Keratinocyte (primary cell): ENCODE measurements around the gene RAP1GAP. TPM values are rescaled to one million over a fixed set of nuclear protein-coding genes. Genes with fewer than 3 reads are reported as not detected.

Source experiments
- DNase-seq: peaks from one replicate; pipeline ENCODE4 v3.0.0-alpha.2; 2011; ENCODE audit warnings: low read depth, missing footprints, low spot score
- FAIRE-seq: peaks from 2 replicates; lab custom pipeline; 2011; peaks lifted over from hg19 to GRCh38; lab: Jason Lieb, UNC
- H2AFZ ChIP-seq: 2 replicates; pipeline ENCODE4 v1.6.0; 2012; ENCODE audit warnings: low read length, control low read depth, inconsistent platforms; ENCODE audit not compliant: control insufficient read depth
- H3K27ac ChIP-seq: 2 replicates; pipeline ENCODE4 v1.5.1; 2011; ENCODE audit warnings: low read length; ENCODE audit not compliant: control insufficient read depth, insufficient read depth
- H3K27me3 ChIP-seq: 3 replicates; pipeline ENCODE4 v1.6.0; 2011; ENCODE audit warnings: low read length; ENCODE audit not compliant: control insufficient read depth, insufficient read depth; ENCODE audit errors: extremely low read depth
- H3K36me3 ChIP-seq, 2 experiments: 2 replicates in 1 of 2; 3 replicates in 1 of 2; pipeline ENCODE4 v1.5.1; 2011; ENCODE audit warnings: low read length in 2 of 2, mild to moderate bottlenecking in 1 of 2; ENCODE audit not compliant: control insufficient read depth in 2 of 2, insufficient read depth in 2 of 2; ENCODE audit errors: extremely low read depth in 1 of 2
- H3K4me1 ChIP-seq: 3 replicates; pipeline ENCODE4 v1.5.1; 2011; ENCODE audit warnings: low read length; ENCODE audit not compliant: control insufficient read depth, insufficient read depth; ENCODE audit errors: extremely low read depth
- H3K4me2 ChIP-seq: 3 replicates; pipeline ENCODE4 v1.6.0; 2011; ENCODE audit warnings: low read depth, low read length; ENCODE audit not compliant: control insufficient read depth, insufficient read depth; ENCODE audit errors: extremely low read depth
- H3K4me3 ChIP-seq, 3 experiments: fragments of 200-600 bp in 1 of 3; sonication (generic) in 1 of 3; 2 replicates in 2 of 3; 3 replicates in 1 of 3; pipeline ENCODE4 v1.5.1; 2011 to 2016; ENCODE audit warnings: low read length in 3 of 3, mild to moderate bottlenecking in 3 of 3, control low read depth in 2 of 3, inconsistent platforms in 1 of 3, low read depth in 1 of 3, mixed read lengths in 1 of 3, mixed run types in 1 of 3, moderate library complexity in 1 of 3; ENCODE audit not compliant: control insufficient read depth in 2 of 3, insufficient read depth in 2 of 3; ENCODE audit errors: extremely low read depth in 1 of 3
- H3K79me2 ChIP-seq: 2 replicates; pipeline ENCODE4 v1.6.0; 2012; ENCODE audit warnings: low read length; ENCODE audit not compliant: control insufficient read depth, insufficient read depth
- H3K9ac ChIP-seq: 3 replicates; pipeline ENCODE4 v1.6.0; 2011; ENCODE audit warnings: low read length; ENCODE audit not compliant: control insufficient read depth, insufficient read depth; ENCODE audit errors: extremely low read depth
- H3K9me1 ChIP-seq: 3 replicates; pipeline ENCODE4 v1.6.0; 2011; ENCODE audit warnings: low read length; ENCODE audit not compliant: control insufficient read depth, insufficient read depth; ENCODE audit errors: extremely low read depth
- H3K9me3 ChIP-seq: 2 replicates; pipeline ENCODE4 v1.5.1; 2012; ENCODE audit warnings: low read depth, low read length; ENCODE audit not compliant: control insufficient read depth
- H4K20me1 ChIP-seq: 3 replicates; pipeline ENCODE4 v1.6.0; 2011; ENCODE audit warnings: low read length; ENCODE audit not compliant: control insufficient read depth, insufficient read depth; ENCODE audit errors: extremely low read depth
- EZH2 ChIP-seq: IDR thresholded peaks from one replicate; pipeline ENCODE4 v1.6.1; 2012; ENCODE audit warnings: inconsistent platforms, mild to moderate bottlenecking, low read length, moderate library complexity
- dilution Hi-C: fragments of 300-500 bp; cut with MboI; formaldehyde crosslinking; loops from one replicate; pipeline ENCODE4 v1.7.0; 2020; ENCODE audit warnings: low sequenced_read_pairs; ENCODE audit not compliant: extremely low pct_ligation_motif_present
- polyA plus RNA-seq, 5 experiments: library from polyadenylated mRNA; depleted of rRNA in 3 of 5; stranded (reverse) in 3 of 5; stranded (forward) in 1 of 5; unstranded in 1 of 5; fragments of >200 nt; gene quantifications; 1 replicate in 1 of 5; 2 replicates in 3 of 5; 3 replicates in 1 of 5; pipeline versions ENCODE4 v1.2.1 to v1.2.3, GENCODE V29; 2011 to 2012; ENCODE audit warnings: missing spikeins in 2 of 5, low read depth in 1 of 5, low replicate concordance in 1 of 5
- TF ChIP-seq, protein P1 (sequence below), 3 experiments: IDR thresholded peaks in 1 of 3; conservative IDR thresholded peaks in 1 of 3; optimal IDR thresholded peaks in 1 of 3; 2 replicates in 2 of 3; 3 replicates in 1 of 3; pipeline versions ENCODE3 to v1.5.1; 2011; ENCODE audit warnings: low read length in 3 of 3, mild to moderate bottlenecking in 3 of 3, moderate library complexity in 2 of 3, control low read depth in 1 of 3, inconsistent platforms in 1 of 3; ENCODE audit not compliant: insufficient read depth in 2 of 3; ENCODE audit errors: extremely low read depth in 1 of 3

The RAP1GAP gene
- polyA plus RNA-seq, 1 donor (not counting 4 experiments of a cell fraction or from before 2014, with no cell fraction given) = 1.1 TPM

DNA sequence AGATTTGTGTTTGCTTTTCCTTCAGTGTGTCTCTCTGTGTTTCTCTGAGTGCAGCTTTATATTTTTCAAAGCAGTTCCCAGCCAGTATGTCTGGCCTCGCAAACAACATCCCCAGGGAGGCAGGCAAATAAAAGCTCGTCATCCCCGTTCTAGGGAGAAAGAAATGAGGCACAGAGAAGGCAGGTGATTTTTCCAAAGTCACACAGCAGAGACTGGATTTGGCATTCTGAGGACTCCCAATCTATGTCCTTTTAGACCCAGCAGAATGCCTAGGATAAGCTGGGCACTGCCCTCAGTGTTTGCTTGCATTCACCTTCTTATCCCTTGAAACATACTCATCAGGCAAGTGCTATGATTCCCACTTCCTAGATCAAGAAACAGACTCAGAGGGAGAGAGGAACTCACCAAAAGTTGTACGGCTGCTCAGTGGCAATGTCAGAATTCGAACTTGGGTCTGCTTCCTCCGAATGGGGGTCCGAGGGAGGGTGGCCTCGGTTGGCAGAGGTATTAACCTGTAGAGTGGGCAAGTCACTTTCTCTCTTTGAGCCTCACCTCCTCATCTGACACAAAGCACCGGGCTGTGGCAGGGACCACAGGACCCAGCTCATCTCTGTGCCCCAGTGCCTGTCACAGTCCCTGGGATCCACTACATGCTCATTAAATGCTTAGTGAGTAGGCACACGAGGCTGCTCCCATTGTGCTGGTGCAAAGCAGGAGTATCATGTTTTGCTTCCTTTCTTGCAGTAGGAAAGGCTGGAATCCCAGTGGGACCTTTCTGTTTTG is 4.2 kb downstream of the RAP1GAP start:
- H3K9me3 ChIP-seq = no peaks in the 10 kb centered on the region
- no peak overlapping the region for H3K4me2 ChIP-seq
- H2AFZ ChIP-seq = no peak overlapping the region
- H3K27ac ChIP-seq = no peak overlapping the region
- H3K9ac ChIP-seq = no peak overlapping the region
- H4K20me1 ChIP-seq = no peaks in the 10 kb centered on the region
- TF ChIP-seq, protein P1, sequence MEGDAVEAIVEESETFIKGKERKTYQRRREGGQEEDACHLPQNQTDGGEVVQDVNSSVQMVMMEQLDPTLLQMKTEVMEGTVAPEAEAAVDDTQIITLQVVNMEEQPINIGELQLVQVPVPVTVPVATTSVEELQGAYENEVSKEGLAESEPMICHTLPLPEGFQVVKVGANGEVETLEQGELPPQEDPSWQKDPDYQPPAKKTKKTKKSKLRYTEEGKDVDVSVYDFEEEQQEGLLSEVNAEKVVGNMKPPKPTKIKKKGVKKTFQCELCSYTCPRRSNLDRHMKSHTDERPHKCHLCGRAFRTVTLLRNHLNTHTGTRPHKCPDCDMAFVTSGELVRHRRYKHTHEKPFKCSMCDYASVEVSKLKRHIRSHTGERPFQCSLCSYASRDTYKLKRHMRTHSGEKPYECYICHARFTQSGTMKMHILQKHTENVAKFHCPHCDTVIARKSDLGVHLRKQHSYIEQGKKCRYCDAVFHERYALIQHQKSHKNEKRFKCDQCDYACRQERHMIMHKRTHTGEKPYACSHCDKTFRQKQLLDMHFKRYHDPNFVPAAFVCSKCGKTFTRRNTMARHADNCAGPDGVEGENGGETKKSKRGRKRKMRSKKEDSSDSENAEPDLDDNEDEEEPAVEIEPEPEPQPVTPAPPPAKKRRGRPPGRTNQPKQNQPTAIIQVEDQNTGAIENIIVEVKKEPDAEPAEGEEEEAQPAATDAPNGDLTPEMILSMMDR (optimal IDR thresholded peaks at IDR 0.05 in 1 of 3, IDR thresholded peaks at IDR 0.05 in 1 of 3, conservative IDR thresholded peaks at IDR 0.05 in 1 of 3; ENCODE audit: extremely low read depth in 1 of 3, insufficient read depth in 2 of 3, low read length in 3 of 3) = no peak
- peak; percentile 16 for TF ChIP-seq EZH2
- DNase-seq (no peak), FAIRE-seq (no peak)
- no peaks in the 10 kb centered on the region for H3K36me3 ChIP-seq
- H3K9me1 ChIP-seq = no peaks in the 10 kb centered on the region
- dilution Hi-C loops = no loop called here
- no peak overlapping the region for H3K4me3 ChIP-seq
- peaks cover 29% of the 10 kb centered on the region for H3K27me3 ChIP-seq
- no peaks in the 10 kb centered on the region for H3K79me2 ChIP-seq
- peaks cover 7% of the 10 kb centered on the region for H3K4me1 ChIP-seq

DNA sequence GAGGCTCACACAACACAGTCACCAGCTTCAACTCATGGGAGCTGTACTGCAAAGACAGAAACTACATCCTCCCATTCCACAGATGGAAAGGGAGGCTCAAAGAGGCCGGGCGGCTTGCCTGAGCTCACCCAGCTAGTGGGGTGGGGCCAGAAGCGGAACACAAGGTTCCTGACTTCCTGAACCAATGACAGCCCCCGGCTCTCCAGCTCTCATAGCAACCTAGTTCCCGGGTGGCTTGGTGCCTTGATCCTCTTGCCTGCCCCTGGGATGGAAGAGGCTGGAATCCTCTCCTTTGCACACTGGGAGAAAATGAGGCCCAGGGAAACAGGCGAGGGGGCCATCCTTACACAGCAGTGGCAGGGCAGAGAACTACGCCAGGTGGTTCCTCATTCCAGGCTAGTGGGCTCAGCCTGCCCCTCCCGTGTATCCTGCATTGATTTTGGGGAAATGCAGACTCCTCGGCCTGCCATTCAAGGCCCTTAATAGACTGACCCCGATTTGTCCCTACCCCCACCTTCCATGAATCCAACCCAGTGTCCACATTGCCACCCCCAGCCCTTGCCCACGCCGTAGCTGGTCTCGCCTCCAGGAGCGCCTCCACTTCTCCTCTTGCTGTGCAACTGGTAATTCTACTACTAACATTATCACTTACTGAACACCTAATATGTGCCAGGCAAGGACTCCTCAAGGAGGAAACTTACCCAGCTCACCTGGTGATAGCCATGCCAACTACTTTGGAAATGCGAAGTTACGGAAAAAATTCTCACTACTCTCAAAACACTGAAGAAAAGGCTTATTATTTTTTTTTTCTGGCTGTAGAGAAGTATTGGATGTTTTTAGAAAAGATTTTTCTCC is 5.0 kb downstream of the RAP1GAP start:
- Histone ChIP-seq H3K9me3 (no peaks in the 10 kb centered on the region), H3K36me3 (no peaks in the 10 kb centered on the region), H3K4me1 (peaks cover 7% of the 10 kb centered on the region), H3K27ac (no peak overlapping the region), H3K79me2 (no peaks in the 10 kb centered on the region), H3K9ac (no peak overlapping the region), H3K9me1 (no peaks in the 10 kb centered on the region), H3K27me3 (peaks cover 29% of the 10 kb centered on the region), H2AFZ (no peak overlapping the region), H3K4me3 (no peak overlapping the region), H4K20me1 (no peaks in the 10 kb centered on the region), H3K4me2 (no peak overlapping the region)
- TF ChIP-seq EZH2 = no peak
- TF ChIP-seq, protein P1 (optimal IDR thresholded peaks at IDR 0.05 in 1 of 3, IDR thresholded peaks at IDR 0.05 in 1 of 3, conservative IDR thresholded peaks at IDR 0.05 in 1 of 3; ENCODE audit: extremely low read depth in 1 of 3, insufficient read depth in 2 of 3, low read length in 3 of 3) = no peak
- dilution Hi-C loops = no loop called here
- DNase-seq = no peak
- FAIRE-seq = no peak
